ENCODE data around the gene SPACA1. TPM values are rescaled to one million over a fixed set of nuclear protein-coding genes. Genes with fewer than 3 reads are reported as not detected.

The SPACA1 gene
- total and polyA plus RNA-seq, 7 donors = not detected

DNA sequence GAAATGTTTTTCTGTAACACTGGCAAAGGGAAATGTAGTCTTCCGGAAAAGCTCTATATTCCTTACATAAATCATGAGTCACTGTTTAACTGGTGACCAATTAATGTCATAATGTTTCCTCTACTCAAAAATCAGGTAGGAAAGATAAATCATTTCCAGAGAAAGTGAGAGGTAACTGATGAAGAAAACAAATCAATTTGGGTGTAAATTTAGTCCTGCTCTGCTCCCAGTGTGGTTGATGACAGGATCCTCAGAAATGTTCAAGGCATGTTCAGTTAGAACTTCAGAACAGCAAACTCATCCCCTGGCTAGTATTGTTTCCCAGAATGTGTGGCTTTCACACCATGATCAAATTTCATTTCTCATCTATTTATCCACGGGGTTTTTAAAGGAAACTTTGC lies 38.8 kb upstream of the SPACA1 start:
- Histone ChIP-seq H3K27me3 (no peaks in the 10 kb centered on the region), H3K4me3 (no peak overlapping the region), H3K9me3 (no peaks in the 10 kb centered on the region), H3K4me1 (no peaks in the 10 kb centered on the region), H3K27ac (no peak overlapping the region), H3K36me3 (no peaks in the 10 kb centered on the region)
- WGBS, 2 donors = 2 to 28% methylated on average over 2 of the region's 2 CpGs
- no peak for DNase-seq
- TF ChIP-seq EP300 (IDR thresholded peaks at IDR 0.05) (no peak), POLR2A (IDR thresholded peaks at IDR 0.05) (no peak), CTCF (IDR thresholded peaks at IDR 0.05) (no peak)
- intact Hi-C loops (cut with DNase I) = no loop called here

GRCh38 chr6:88013015-88013414 lies 34.6 kb upstream of the SPACA1 start:
- intact Hi-C loops (cut with DNase I) = no loop called here
- no peaks in the 10 kb centered on the region for H3K4me1 ChIP-seq
- TF ChIP-seq CTCF (IDR thresholded peaks at IDR 0.05) (no peak), POLR2AphosphoS5 (IDR thresholded peaks at IDR 0.05) (no peak), EP300 (IDR thresholded peaks at IDR 0.05) (no peak), POLR2A (IDR thresholded peaks at IDR 0.05) (no peak)
- DNase-seq = no peak
- H3K27ac ChIP-seq = no peak overlapping the region
- no peaks in the 10 kb centered on the region for H3K9me3 ChIP-seq
- H3K27me3 ChIP-seq = no peaks in the 10 kb centered on the region
- no peaks in the 10 kb centered on the region for H3K36me3 ChIP-seq
- 44 to 55% methylated on average over 3 of the region's 3 CpGs for WGBS, 2 donors
- no peak overlapping the region for H3K4me3 ChIP-seq

GRCh38 chr6:88013554-88013953 lies 34.1 kb upstream of the SPACA1 start:
- Histone ChIP-seq H3K9me3 (no peaks in the 10 kb centered on the region), H3K4me3 (no peak overlapping the region), H3K36me3 (no peaks in the 10 kb centered on the region), H3K4me1 (no peaks in the 10 kb centered on the region), H3K27me3 (no peaks in the 10 kb centered on the region), H3K27ac (no peak overlapping the region)
- intact Hi-C loops (cut with DNase I) = no loop called here
- TF ChIP-seq CTCF (IDR thresholded peaks at IDR 0.05) (no peak), POLR2A (IDR thresholded peaks at IDR 0.05) (no peak), POLR2AphosphoS5 (IDR thresholded peaks at IDR 0.05) (no peak), EP300 (IDR thresholded peaks at IDR 0.05) (no peak)
- no peak for DNase-seq
- WGBS, 2 donors = 71 to 99% methylated on average over 2 of the region's 2 CpGs

GRCh38 chr6:88020439-88020838 lies 27.2 kb upstream of the SPACA1 start:
- TF ChIP-seq POLR2AphosphoS5 (IDR thresholded peaks at IDR 0.05) (no peak), POLR2A (IDR thresholded peaks at IDR 0.05) (no peak), CTCF (IDR thresholded peaks at IDR 0.05) (no peak), EP300 (IDR thresholded peaks at IDR 0.05) (no peak)
- Histone ChIP-seq H3K36me3 (no peaks in the 10 kb centered on the region), H3K27ac (no peak overlapping the region), H3K4me3 (no peak overlapping the region), H3K27me3 (no peaks in the 10 kb centered on the region), H3K4me1 (no peaks in the 10 kb centered on the region), H3K9me3 (no peaks in the 10 kb centered on the region)
- no peak for DNase-seq
- WGBS, 2 donors = 78 to 81% methylated on average over 6 of the region's 6 CpGs
- intact Hi-C loops (cut with DNase I) = no loop called here

- no peaks in the 10 kb centered on the region for H3K4me1 ChIP-seq
- H3K4me3 ChIP-seq = no peak overlapping the region
- intact Hi-C loops (cut with DNase I) = no loop called here
- no peaks in the 10 kb centered on the region for H3K27me3 ChIP-seq
- WGBS, 2 donors = 88% methylated on average over 2 of the region's 2 CpGs
- peaks cover 0 to 6% (median 0%) of the 10 kb centered on the region in 4 donors for H3K9me3 ChIP-seq
- TF ChIP-seq POLR2AphosphoS5 (IDR thresholded peaks at IDR 0.05) = no peak
- no peak overlapping the region for H3K27ac ChIP-seq
- DNase-seq = no peak
- no peaks in the 10 kb centered on the region for H3K36me3 ChIP-seq
These were observed 22.9 kb upstream of the SPACA1 start for GRCh38 chr6:88024696-88025095.

Measured in sigmoid colon (tissue), 7 donors.